HepG2 (cell line): Measurements from ENCODE around the gene CPNE4.

Experiments
- FOXJ3 ChIP-seq: sonication (generic); formaldehyde crosslinking; IDR thresholded peaks from 2 replicates; pipeline ENCODE4 v1.4.0; 2020; ENCODE audit warnings: missing genetic modification reagents, mild to moderate bottlenecking, borderline replicate concordance
- FOXK2 ChIP-seq: fragments of 450-650 bp; IDR thresholded peaks from 2 replicates; pipeline ENCODE4 v1.6.1; 2016
- ZNF296 ChIP-seq: sonication (generic); formaldehyde crosslinking; conservative IDR thresholded peaks from 2 replicates; pipeline ENCODE4 v1.5.0; 2020; ENCODE audit warnings: mild to moderate bottlenecking, missing genetic modification reagents

DNA sequence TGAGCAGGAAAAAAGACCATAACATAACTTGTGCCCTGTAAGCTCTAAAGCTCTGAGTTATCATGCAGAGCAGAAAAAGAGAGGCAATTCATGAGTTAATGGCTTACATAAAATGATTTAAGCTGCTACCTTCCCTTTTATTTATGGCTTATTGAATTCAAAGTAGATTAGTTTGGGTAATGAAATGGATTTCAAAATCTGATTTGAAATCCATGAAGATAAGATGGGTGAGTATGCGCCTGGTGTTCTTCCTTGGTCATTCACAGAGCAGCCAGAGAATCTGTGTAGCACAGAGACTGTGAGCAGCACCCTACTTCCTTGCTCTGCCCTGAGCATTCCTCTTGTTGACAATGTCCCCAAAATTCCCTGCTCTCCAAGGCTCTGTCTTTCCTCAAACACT is 495.8 kb downstream of the CPNE4 start:
- TF ChIP-seq FOXJ3 (CRISPR knock-in tag) (no peak), FOXK2 (no peak), ZNF296 (CRISPR knock-in tag) (no peak)
